HFFc6 (cell line): ENCODE data around the gene FMNL2. TPM values are rescaled to one million over a fixed set of nuclear protein-coding genes. Genes with fewer than 3 reads are reported as not detected.

Experiments
- DNase-seq: peaks from one replicate; pipeline ENCODE4 v3.0.0-alpha.2; 2018
- H3K27ac Mint-ChIP-seq: 2 replicates; pipeline ENCODE4 v1.8.0; 2020; ENCODE audit warnings: mild to moderate bottlenecking, mixed read lengths
- H3K27me3 Mint-ChIP-seq: 2 replicates; pipeline ENCODE4 v1.8.0; 2021; ENCODE audit warnings: mild to moderate bottlenecking, moderate library complexity, mixed read lengths; ENCODE audit not compliant: insufficient read depth
- H3K36me3 Mint-ChIP-seq: 2 replicates; pipeline ENCODE4 v1.8.0; 2021; ENCODE audit warnings: low read depth, mixed read lengths
- H3K4me1 Mint-ChIP-seq: 2 replicates; pipeline ENCODE4 v1.8.0; 2020; ENCODE audit warnings: low read depth, mixed read lengths
- H3K4me3 Mint-ChIP-seq: 2 replicates; pipeline ENCODE4 v1.8.0; 2020; ENCODE audit warnings: mild to moderate bottlenecking, moderate library complexity, mixed read lengths
- H3K9me3 Mint-ChIP-seq: 2 replicates; pipeline ENCODE4 v1.8.0; 2020; ENCODE audit warnings: mild to moderate bottlenecking, mixed read lengths
- total RNA-seq, 6 experiments: library from RNA; stranded (reverse); fragmentation: NEBNext Ultra II Directional; extraction: Animal tissue kit (Norgen Biotek cat#: 25700); gene quantifications; 2 replicates in 1 of 6; 3 replicates in 5 of 6; pipeline ENCODE4 v1.2.3, GENCODE V29; 2021
- TF ChIP-seq, protein P1 (sequence below): fragments of 200-600 bp; sonication (generic); IDR thresholded peaks from 2 replicates; pipeline ENCODE4 v1.5.0; 2021; ENCODE audit warnings: antibody characterized with exemption, mild to moderate bottlenecking

Gene FMNL2
- total RNA-seq, 6 experiments from 2014 or later = 13.7 to 20.9 (median 16.0) TPM

DNA sequence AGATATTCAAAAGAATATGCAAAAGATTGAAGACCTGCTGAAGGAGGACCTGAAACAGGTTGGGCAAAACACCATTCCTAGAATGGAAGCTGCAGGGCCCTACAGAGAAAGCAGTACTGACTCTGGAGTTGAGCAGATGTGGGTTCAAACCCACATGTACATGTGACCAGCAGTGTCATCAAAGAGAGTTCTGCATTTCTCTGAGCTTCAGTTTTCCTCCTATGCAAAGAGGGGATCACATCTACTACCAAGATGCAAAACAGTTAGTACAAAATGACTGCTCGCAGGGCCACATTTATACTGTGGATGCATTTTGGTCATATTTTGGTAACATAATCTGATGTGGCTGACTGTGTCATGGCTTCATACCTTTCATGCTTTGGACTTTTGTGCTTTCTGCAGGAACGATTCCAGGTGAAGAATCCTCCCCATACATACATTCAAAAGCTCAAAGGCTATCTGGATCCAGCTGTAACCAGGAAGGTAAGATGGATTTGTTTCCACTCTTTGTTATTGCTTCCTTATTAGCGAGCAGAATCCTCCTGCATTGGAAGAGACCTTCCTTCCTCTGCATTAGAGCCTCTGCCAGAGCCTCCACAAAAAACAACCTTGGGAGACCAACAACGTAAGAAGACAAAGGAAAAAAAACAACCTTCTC is 207.5 kb downstream of the FMNL2 start:
- Mint-ChIP-seq H3K4me3 (peak overlapping the region; percentile 69), H3K27me3 (peaks cover 5% of the 10 kb centered on the region; the same call in 1 of the 2 replicates), H3K27ac (peak overlapping the region; percentile 87), H3K4me1 (peaks cover 54% of the 10 kb centered on the region), H3K9me3 (no peaks in the 10 kb centered on the region), H3K36me3 (peaks cover 4% of the 10 kb centered on the region; the same call in 1 of the 2 replicates)
- DNase-seq = no peak
- TF ChIP-seq, protein P1, sequence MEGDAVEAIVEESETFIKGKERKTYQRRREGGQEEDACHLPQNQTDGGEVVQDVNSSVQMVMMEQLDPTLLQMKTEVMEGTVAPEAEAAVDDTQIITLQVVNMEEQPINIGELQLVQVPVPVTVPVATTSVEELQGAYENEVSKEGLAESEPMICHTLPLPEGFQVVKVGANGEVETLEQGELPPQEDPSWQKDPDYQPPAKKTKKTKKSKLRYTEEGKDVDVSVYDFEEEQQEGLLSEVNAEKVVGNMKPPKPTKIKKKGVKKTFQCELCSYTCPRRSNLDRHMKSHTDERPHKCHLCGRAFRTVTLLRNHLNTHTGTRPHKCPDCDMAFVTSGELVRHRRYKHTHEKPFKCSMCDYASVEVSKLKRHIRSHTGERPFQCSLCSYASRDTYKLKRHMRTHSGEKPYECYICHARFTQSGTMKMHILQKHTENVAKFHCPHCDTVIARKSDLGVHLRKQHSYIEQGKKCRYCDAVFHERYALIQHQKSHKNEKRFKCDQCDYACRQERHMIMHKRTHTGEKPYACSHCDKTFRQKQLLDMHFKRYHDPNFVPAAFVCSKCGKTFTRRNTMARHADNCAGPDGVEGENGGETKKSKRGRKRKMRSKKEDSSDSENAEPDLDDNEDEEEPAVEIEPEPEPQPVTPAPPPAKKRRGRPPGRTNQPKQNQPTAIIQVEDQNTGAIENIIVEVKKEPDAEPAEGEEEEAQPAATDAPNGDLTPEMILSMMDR = no peak

DNA sequence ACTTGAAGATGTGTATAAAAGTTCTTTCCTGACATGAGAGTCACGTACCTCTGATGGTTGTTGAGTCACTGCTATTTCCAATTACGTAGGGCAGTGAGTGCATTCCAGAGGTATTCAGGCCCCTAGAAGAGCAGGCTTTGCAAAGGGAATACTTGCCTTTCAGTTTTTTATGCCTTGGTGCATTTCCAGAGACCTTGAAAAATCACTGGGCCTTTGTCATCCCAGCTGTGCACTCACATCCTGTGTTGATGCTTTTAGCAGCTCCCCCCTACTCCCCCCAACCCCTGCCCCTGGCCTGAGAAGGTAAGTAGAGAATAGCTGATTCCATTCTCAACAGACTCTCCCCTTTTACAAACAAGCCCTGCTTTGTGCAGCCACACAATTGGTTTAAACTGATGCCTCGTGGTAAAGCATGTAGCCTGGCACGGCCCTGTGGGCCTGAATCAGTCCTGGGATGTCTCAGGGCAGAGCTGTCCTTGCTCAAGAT is 208.1 kb downstream of the FMNL2 start:
- TF ChIP-seq, protein P1 = no peak
- peaks cover 1% of the 10 kb centered on the region; the same call in 1 of the 2 replicates for H3K36me3 Mint-ChIP-seq
- peak overlapping the region; percentile 69 for H3K4me3 Mint-ChIP-seq
- no peaks in the 10 kb centered on the region for H3K9me3 Mint-ChIP-seq
- H3K27me3 Mint-ChIP-seq = peaks cover 5% of the 10 kb centered on the region; the same call in 1 of the 2 replicates
- peak; percentile 92 for DNase-seq
- H3K27ac Mint-ChIP-seq = peak overlapping the region; percentile 87
- H3K4me1 Mint-ChIP-seq = peaks cover 60% of the 10 kb centered on the region

DNA sequence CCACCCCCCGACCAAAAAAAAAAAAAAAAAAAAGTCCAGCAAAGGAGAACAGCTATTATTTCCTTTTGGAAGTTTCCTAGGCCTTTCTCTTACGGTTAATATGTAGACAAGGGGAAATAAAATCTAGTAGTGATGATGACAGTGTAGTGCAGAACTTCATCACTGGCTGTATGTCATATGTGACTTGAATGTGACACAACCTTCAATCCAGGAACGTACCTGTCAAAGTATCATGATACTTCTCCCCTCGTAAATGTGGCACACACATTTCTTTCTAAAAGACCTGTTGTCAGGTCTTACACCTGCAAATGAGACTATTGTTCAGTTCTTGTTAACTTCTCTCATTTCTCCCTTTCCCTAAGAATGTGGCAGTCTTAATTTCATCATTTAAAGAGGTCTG is 208.7 kb downstream of the FMNL2 start:
- Mint-ChIP-seq H3K4me1 (peaks cover 67% of the 10 kb centered on the region), H3K9me3 (no peaks in the 10 kb centered on the region), H3K36me3 (no peaks in the 10 kb centered on the region), H3K27me3 (peaks cover 5% of the 10 kb centered on the region; the same call in 1 of the 2 replicates), H3K27ac (peak overlapping the region; percentile 87), H3K4me3 (peak overlapping the region; percentile 69; the same call in 1 of the 2 replicates)
- TF ChIP-seq, protein P1 = no peak
- DNase-seq = no peak

DNA sequence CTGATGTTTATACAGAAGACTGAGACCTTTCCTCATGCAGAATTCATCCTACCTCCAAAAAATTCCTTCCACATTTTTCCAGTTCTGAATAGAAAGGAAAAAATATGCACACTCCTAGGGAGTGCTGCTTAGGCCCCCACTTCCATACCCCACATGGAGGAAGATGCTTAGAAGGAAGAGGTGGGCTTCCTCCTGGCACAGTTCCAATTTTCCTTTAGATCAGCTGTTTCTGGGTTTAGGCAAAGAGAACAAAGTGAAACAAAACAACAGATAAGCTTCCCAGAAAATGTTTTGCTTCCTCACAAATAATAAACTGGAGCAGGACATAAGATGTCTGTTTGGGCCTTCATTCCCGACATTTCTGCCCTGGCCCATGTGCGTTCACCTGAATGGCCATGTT is 209.7 kb downstream of the FMNL2 start:
- H3K36me3 Mint-ChIP-seq = no peaks in the 10 kb centered on the region
- H3K27me3 Mint-ChIP-seq = peaks cover 5% of the 10 kb centered on the region; the same call in 1 of the 2 replicates
- no peak for DNase-seq
- H3K27ac Mint-ChIP-seq = peak overlapping the region; percentile 42
- H3K4me1 Mint-ChIP-seq = peaks cover 76% of the 10 kb centered on the region
- no peaks in the 10 kb centered on the region for H3K9me3 Mint-ChIP-seq
- TF ChIP-seq, protein P1 = no peak
- H3K4me3 Mint-ChIP-seq = no peak overlapping the region

DNA sequence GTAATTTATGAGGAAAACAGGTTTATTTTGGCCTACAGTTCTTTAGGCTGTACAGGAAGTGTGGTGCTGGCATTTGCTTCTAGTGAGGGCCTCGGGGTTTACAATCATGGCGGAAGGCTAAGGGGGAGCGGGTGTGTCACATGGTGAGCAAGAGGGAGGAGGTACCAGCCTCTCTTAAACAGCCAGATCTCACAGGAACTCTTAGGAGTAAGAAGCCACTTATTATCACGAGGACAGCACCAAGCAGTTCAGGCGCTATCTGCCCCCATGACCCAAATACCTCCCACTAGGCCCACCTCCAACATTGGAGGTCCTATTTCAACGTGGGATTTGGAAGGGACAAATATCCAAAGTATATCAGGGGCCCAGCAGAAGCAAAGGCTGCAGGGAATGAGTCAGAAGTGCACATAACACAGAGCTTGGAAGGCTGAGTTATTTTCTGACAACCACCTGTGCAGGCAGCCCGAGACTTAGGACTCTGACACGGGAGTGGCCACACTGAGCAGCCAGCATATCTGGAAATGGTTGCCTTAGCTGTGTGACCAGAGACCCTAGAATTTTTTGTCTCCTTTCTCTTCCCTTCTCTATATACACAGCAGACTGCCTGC is 211.4 kb downstream of the FMNL2 start:
- Mint-ChIP-seq H3K27ac (no peak overlapping the region), H3K27me3 (peaks cover 5% of the 10 kb centered on the region; the same call in 1 of the 2 replicates), H3K9me3 (no peaks in the 10 kb centered on the region), H3K4me1 (peaks cover 85% of the 10 kb centered on the region), H3K4me3 (no peak overlapping the region), H3K36me3 (0 out of 2 replicates have a peak, but pooled peaks cover 5% of the 10 kb centered on the region)
- no peak for DNase-seq
- TF ChIP-seq, protein P1 = no peak
